DLD1 (cell line): ENCODE measurements around the gene MFAP3L.
"Not testable (repeated sequence)": the region's sequence is repeated elsewhere in the genome, so short reads cannot be mapped to it uniquely, and the experiment has no call there.

ENCODE experiments used
- in situ Hi-C: cut with HindIII; loops from 2 replicates; pipeline ENCODE4 v1.10.0; 2017; ENCODE audit warnings: low sequenced_read_pairs

The MFAP3L gene

DNA sequence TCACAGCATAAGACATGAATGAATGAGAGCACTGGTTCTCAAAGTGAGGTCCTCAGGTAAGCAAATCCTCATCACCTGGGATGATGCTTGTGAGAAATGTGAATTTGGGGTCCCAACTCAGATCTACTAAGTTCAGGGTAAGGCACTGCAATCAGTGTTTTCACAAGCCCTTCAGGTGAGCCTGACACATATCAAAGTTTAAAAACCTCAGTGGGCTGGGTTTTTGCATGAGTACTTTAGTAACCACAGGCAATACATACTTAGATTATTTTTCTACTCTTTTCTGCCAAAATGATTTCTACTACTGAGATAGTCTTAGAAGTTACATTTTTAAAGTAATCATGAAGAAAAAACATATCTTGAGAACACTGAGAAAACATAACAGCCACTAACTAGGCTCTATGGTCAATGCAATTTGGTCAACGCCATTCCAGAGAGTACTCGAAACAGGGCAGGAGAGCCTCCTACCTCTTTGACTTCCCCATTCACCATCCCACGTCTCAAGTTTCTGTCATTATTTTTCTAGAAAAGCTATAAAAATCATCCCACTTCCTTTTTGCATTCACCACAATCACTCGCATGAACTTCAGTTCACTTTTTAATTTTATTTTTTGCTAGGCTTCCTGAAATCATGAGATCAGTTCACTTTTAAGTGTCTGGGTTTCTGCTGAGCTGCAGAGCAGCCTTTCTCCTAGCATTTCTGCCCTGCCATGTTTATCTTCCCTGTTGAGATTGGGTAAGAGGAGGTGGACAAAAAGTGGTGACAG is 73.8 kb downstream of the MFAP3L start:
- in situ Hi-C loops = no loop called here

DNA sequence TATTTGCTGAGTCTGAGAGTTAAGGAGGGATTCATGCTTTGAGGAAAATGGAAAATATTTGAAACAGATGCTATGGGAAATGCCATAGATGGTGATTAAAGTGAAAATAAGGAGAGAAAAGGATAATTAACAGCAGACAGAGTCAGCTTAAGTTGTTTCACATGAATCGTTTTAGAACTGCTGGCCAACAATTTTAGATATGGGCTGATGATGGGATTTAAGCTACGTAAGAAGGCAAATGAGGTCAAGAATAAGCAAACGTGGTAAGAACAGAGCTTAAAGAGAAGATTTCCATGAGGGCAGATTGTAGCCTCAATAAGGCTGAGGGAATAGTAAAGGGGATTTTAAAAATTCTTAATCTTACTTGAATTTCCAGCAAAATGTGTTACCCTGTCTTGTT is 77.9 kb downstream of the MFAP3L start:
- in situ Hi-C loops = no loop called here

GRCh38 chr4:169945636-169946035 is 80.6 kb downstream of the MFAP3L start:
- in situ Hi-C loops = no loop called here

DNA sequence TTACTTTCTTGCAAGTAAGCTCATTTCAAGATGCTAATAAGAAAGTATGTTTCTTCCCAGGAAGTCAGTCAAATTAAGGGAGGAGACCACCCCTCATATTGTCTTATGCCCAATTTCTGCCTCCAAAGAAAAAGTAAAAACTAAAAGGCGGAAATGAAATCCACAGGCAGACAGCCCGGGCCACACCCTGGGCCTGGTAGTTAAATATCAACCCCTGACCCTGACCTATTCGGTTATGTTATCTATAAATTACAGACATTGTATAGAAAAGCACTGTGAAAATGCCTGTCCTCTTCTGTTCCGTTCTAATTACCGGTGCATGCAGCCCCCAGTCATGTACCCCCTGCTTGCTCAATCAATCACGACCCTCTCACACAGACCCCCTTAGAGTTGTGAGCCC is 82.6 kb downstream of the MFAP3L start:
- in situ Hi-C loops = not testable (repeated sequence)

GRCh38 chr4:169941141-169941540 is 85.1 kb downstream of the MFAP3L start:
- in situ Hi-C loops = no loop called here

- in situ Hi-C loops = no loop called here
Observed at GRCh38 chr4:169940460-169940859, 85.7 kb downstream of the MFAP3L start.
